ENCODE results near the gene RNF212.

DNA sequence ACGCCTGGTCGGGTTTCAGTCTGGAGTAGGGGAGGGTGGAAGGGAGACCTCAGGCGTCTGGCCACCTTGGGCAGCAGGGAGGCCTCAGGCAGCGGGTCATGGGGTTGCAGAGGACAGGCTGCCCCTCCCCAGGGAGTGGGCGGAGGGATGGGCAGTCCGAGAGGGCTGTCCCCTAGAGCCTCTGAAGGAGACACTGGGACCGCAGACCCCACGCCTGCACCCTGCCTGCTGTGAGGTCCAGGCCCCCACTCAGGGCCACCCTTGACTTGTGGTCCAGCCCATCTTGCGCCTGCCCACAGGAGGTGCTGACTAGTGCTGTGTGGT is 85.5 kb downstream of the RNF212 start:
- TF ChIP-seq, protein P1, sequence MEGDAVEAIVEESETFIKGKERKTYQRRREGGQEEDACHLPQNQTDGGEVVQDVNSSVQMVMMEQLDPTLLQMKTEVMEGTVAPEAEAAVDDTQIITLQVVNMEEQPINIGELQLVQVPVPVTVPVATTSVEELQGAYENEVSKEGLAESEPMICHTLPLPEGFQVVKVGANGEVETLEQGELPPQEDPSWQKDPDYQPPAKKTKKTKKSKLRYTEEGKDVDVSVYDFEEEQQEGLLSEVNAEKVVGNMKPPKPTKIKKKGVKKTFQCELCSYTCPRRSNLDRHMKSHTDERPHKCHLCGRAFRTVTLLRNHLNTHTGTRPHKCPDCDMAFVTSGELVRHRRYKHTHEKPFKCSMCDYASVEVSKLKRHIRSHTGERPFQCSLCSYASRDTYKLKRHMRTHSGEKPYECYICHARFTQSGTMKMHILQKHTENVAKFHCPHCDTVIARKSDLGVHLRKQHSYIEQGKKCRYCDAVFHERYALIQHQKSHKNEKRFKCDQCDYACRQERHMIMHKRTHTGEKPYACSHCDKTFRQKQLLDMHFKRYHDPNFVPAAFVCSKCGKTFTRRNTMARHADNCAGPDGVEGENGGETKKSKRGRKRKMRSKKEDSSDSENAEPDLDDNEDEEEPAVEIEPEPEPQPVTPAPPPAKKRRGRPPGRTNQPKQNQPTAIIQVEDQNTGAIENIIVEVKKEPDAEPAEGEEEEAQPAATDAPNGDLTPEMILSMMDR (IDR thresholded peaks at IDR 0.05; ENCODE audit: low read depth, low read length): no peak
- TF ChIP-seq EZH2phosphoT487 (IDR thresholded peaks at IDR 0.05; ENCODE audit: low read depth): no peak

Measured in OCI-LY3 (cell line).